DMS79 (cell line): ENCODE data around the gene TP63.
"Not testable (repeated sequence)": the region's sequence is repeated elsewhere in the genome, so short reads cannot be mapped to it uniquely, and the experiment has no call there.

ENCODE experiments used
- DNase-seq: peaks from one replicate; lab custom pipeline; 2025; lab: John Stamatoyannopoulos, UW

Gene TP63

DNA sequence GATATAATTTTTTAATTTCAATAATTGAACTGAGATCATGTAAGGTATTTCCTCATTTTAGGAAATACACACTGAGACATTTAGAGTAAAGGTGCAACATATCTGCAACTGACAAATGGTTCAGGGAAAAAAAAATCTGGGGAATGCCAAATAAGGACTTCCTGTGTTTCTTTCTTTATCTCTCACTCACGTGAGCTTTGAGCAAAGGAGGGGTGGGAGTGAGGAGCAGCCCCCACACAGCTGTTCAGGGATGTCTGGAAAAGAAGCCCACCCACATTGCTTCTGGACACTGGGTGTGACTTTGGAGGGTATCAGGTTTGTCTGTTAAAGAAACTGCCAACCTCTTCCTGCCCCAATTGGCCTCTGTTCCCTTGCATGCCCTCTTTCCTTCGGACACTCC lies 5.6 kb upstream of the TP63 start:
- no peak for DNase-seq

- no peak for DNase-seq
Observed at GRCh38 chr3:189626286-189626685, 4.9 kb upstream of the TP63 start.

DNA sequence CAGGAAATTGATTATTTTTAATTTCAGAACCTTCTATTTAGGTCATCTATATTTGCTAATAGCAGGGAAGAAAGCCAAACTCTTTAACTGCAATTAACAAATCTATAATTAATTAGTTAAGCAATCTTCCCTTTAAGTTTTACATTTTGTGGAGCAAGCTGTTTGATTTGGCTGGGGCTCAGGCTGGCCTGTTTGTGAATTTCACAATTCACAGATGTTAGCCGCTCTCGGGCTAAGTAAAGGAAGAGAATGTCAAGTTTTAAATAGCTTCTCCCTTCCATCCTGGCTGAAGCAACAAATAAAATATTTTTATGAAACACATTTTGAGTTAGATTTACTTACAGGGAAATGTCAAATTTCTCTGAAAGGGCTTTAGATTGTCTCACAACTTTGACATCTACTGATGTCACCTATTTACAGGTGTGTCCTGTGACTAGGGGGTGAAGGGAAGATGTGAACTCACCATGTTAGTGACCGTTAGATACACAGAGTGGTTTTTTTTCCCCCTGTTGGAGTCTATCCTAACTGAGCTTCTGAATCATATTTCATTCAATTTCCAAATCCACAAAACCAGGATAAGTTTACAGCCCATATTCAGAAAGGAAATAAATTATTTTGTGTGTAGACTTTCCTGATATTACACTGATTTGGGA lies 1.3 kb upstream of the TP63 start:
- no peak for DNase-seq

GRCh38 chr3:189630767-189631372 lies 319 bp upstream of the TP63 start:
- DNase-seq, result no peak

GRCh38 chr3:189631409-189631808 lies 220 bp downstream of the TP63 start:
- DNase-seq, result no peak

DNA sequence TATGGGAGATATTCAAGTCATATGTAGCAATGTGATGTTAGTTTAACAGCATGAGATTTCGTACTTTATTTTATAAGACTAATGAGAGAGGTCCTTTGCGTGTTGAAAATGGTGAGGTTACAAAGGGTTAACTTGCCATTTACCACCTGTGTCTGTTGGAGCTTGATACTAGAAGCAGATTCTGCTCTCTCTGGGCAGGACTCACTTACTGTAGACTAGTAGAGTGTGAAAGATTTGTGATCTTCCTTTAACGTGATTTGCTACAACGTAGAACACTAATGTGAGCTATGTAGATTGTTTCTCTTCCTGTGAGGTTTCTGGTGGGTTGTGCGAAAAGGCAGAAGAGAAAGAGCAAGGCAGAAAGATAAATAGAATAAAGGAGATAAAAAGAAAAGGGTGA lies 1.1 kb downstream of the TP63 start:
- no peak for DNase-seq

DNA sequence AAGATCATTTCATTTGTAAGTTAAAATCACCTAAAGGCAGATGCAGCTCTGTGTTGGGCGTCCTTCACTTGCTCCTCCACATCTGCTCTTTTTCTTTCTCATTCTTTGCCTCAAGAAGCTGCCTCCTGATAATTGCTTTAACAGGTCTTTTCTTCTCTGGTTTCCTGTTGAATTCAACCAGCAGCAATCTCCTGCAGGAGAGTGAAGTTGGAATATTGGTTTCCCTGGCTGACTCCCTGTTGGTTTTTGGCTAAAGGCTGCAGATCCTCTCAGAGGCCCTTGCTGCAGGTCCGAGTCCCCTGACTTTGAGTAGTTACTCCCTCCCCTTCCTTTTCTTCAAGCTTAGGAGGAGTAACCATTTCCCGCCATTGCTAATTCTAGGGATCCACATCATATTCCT lies 4.2 kb downstream of the TP63 start:
- DNase-seq, result no peak

DNA sequence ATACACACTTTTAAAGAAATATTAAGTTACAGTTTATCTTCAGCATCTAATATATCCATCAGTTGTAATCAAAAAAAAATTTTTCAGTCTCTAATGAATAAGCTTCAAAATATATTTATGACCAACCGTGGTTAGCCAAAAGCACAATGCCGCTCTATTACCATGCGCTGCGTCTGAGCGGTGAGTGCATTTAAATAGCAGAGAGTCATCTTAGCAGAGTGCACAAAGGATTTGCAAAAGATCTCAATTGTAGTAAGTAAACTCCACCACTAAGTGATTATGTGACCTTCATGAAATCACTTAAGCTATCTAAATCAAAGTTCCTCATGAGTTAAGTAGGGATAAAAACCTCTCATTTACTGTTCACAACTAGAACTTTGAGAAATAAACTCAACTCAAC lies 4.9 kb downstream of the TP63 start:
- no peak for DNase-seq

DNA sequence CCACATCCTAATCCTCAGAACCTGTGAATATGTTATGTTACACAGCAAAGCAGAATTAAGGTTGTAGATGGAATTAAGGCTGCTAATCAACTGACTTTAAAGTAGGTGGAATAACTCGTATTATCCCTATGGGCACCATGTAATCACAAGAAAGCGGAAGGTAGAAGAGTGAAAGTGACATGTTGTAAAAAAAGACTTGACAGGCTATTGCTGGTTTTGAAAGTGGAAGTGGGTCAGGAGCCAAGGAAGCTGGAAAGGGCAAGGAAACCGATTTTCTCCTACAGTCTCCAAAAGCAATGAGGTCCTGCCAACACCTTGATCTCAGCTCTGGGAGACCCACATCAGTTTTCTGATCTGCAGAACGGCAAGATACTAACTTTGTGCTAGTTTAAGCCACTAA lies 6.6 kb downstream of the TP63 start:
- DNase-seq, result no peak

DNA sequence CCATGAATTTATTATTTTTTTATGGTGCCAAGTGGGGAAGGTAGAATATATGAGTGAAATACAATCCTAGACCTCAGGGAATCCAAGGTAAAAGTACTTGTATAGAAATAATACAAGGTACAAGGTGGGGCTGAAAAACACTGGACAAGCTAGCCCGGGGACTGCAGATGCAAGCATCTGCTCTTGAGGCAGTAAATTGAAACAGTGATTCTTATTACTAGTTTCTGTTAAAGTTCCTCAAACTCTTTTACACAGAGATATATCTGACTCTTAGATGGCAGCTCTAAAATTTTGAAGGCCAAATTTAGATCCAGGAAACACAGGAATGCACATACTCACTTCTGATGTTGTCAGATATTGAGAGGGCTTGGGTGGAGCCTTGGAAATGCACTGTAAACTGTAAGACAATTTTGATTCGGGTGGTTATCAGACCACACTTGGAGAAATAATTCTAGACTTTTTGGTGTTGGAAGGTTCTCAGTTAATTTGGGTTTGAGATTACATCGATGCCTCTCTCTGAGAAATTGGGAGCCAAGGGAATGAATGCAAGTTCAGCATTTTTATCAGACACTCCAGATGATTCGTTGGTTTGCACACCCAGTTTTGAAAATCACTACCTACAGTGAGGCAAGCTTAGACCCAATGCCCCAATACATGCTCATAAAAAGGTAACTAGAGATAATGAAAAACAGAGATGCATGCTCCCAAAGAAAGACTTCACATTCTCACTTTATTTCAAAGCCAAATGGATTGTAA lies 7.3 kb downstream of the TP63 start:
- DNase-seq, result no peak

DNA sequence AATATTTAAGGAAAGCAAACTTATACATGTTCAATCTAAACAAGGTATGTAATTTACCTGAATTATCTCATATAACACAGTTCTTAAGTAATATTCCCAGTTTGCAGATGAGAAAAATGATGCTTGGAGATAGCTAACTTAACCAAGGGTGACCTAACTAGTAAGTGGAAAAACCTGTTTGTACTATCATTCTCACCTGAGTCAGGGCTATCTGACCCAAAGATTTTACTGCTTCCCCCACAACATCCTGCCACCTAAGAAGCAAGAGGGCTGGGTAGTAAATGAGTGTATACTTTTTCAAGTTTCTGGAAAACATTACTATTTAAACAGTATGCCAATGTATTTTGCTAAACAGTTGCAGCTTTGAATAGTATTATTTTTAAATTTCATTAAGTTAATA lies 10.6 kb downstream of the TP63 start:
- no peak for DNase-seq

DNA sequence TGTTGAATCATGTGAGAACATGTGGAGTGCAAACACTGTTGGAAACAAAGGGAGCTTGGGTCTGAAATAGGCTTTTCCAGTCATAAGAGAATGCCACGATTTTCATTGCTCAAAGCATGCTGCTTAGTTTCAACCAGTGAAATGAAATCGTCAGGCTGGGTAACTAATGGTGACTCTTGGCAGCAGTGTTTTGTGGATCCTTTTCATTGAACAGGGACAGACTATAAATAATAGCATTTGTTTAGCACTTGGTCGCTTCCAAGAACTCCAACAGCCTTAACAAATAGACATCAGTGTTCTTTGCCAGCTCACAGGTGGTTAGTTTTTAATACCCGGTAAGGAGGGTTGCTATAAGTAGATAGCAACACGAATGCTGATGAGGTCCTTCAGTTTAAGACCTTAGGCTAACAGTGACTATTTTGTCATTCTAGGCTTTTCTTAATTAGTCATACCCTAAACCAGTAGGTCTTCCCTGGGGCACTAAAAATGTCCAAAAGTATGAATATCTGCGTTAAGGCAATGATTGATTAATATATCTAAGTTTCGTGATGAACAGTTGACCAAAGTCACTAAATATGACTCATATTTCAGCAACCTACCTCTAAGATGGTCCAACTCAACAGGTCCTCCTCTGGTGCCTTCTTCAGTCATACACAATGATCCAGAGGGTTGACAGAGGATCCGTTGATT lies 15.8 kb downstream of the TP63 start:
- no peak for DNase-seq

GRCh38 chr3:189652042-189652441 lies 20.9 kb downstream of the TP63 start:
- no peak for DNase-seq

DNA sequence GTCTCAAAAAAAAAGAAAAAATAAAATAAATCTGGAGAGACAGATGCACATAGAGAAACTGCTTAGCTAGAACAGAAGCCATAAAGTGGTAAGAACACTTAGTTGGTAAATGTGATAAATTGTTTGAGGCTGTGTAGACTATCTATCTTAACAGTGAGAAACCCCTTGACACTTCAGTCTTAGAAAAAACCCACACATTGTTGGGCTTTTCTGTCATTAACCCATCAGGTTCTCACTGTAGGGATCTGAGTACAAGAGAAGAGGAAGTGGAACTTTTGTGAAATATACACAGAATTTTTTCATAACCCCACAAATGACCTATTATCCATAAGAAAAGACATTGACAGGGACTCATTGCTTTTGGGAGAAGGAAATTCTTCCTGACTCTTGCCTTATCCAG lies 24.4 kb downstream of the TP63 start:
- DNase-seq, result no peak

- DNase-seq, result no peak
Observed at GRCh38 chr3:189659571-189659970, 28.4 kb downstream of the TP63 start.

DNA sequence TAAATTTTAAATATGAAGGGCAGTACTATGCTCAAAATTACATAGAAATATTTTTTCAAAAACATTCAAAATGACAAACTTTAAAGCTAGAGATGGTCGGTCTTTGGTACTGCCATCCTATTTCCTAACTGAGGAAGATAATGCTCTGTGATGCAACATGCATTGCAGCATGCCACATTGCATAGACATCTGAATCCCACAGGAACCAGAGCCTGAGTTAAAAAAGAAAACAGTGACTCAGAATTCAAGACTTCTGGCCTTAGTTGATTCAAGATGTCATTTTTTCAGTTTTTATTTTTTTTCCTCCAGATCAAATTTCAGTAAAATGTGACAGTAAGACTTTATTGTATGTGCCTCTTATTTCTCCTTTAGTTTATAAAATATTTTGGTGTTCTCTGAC lies 33.1 kb downstream of the TP63 start:
- DNase-seq, result no peak

DNA sequence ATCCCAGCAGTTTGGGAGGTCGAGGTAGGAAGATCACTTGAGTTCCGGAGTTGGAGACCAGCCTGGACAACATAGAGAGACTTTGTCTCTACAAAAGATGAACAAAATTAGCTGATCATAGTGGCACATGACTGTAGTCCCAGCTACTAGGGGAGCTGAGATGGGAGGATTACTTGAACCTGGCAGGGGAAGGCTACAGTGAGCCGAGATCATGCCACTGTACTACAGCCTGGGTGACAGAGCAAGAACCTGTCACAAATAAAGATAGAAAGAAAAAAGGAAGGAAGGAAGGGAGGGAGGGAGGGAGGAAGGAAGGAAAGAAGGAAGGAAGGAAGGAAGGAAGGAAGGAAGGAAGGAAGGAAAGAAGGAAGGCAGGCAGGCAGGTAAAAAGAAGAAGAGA lies 41.2 kb downstream of the TP63 start:
- not testable (repeated sequence) for DNase-seq

DNA sequence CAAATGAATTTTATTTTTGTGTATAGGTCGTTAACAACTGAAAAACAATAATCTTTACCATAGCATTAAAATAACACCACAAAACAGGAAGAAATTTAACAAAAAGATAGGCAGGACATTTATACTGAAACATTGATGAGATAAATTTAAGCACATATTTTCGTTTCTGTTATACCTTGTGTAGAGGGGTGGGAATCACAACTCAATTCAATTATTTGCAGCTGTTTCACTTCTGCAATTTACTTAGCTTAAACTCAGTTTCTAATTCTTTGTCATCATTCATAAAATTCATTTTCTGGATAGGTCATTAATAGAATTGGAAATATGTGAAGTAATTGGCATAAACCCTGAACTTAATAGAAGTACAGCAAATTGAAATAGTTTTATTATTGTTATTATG lies 42.3 kb downstream of the TP63 start:
- no peak for DNase-seq

DNA sequence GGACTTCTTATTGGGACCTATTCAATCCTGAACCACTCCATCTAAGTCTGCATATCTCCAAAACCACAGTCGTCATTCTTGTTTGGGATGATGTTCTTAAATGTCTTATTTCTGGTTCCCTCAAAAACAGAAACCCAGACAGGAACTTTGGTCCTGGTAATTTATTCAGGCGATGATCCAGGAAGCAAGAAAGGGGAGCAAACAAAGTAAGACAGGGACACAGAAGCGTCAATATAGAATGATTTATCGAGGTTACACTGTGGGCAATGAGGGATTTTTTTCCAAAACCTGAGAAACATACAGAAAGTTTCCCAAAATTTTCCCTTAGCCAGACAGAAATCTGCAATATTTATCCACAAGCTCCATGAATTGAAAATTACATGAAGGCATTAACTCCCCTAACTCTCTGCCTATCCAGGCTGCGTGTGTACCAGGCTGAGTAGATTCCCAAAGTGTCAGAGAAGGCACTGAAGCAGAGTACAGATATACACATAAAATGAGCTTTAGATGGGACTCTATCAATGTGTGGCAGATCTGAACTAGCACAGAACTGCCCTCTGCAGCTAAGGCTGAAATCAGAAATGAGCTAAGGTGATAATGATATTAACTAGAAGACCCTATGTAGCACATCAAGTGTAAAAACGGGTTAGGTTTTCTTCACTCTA lies 43.2 kb downstream of the TP63 start:
- DNase-seq, result no peak

DNA sequence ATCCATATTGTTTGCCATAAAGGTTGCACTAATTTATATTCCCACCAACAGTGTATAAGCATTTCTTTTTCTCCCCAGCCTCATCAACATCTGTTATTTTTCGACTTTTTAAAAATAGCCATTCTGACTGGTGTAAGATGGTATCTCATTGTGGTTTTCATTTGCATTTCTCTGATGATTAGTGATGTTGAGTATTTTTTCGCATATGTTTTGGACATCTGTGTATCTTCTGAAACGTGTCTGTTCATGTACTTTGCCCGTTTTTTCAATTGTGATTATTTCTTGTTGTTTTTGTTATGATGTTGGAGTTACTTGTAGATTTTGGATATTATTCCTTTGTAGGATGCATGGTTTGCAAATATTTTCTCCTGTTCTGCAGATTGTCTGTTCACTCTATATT lies 46.5 kb downstream of the TP63 start:
- DNase-seq, result no peak

- DNase-seq, result no peak
Observed at GRCh38 chr3:189680723-189681122, 49.5 kb downstream of the TP63 start.

- DNase-seq, result peak; percentile 45
Observed at GRCh38 chr3:189683546-189684255, 52.5 kb downstream of the TP63 start.
